B cell (primary cell): ENCODE measurements around the gene PYGO2. TPM values are rescaled to one million over a fixed set of nuclear protein-coding genes. Genes with fewer than 3 reads are reported as not detected.
A peak's percentile ranks its signal among the peaks of the same experiment; 100 is the strongest.

Experiments
- ATAC-seq: fragments of 200-7000 bp; cut with Tn5 transposase; one replicate; pipeline ENCODE4 v1.10.0; 2021; ENCODE audit warnings: low read depth, mild to moderate bottlenecking, moderate number of reproducible peaks, moderate library complexity
- CTCF ChIA-PET: fragments of 350-600 bp; sonication (Branson Sonifier 250); formaldehyde crosslinking; loops from one replicate; lab custom pipeline; 2021; ENCODE audit warnings: antibody characterized with exemption, inconsistent platforms; lab: Charles Lee
- POLR2A ChIA-PET: fragments of 350-600 bp; sonication (Branson Sonifier 250); formaldehyde crosslinking; loops from one replicate; lab custom pipeline; 2021; ENCODE audit warnings: antibody characterized with exemption; lab: Charles Lee
- DNase-seq: peaks from one replicate; pipeline ENCODE4 v3.0.0; 2013
- H2AFZ ChIP-seq: 2 replicates; pipeline ENCODE4 v1.6.1; 2012; ENCODE audit warnings: mild to moderate bottlenecking, low read depth, low read length; ENCODE audit not compliant: insufficient read depth, poor library complexity, severe bottlenecking
- H3K27ac ChIP-seq, 2 donors: 1 replicate in 1 of 2; 2 replicates in 1 of 2; pipeline ENCODE4 v1.5.1; 2012 to 2013; ENCODE audit warnings: low read length in 2 of 2, mild to moderate bottlenecking in 2 of 2, moderate library complexity in 1 of 2
- H3K27me3 ChIP-seq, 4 experiments: fragments of 200-600 bp in 1 of 4; sonication (generic) in 1 of 4; replicated peaks in 1 of 4; 1 replicate in 2 of 4; 2 replicates in 2 of 4; pipeline versions ENCODE4 v1.6.1 to v1.7.0; 2013 to 2016; ENCODE audit warnings: low read length in 3 of 4, mild to moderate bottlenecking in 2 of 4, mixed read lengths in 1 of 4, moderate library complexity in 1 of 4; ENCODE audit not compliant: insufficient read depth in 4 of 4, control insufficient read depth in 3 of 4; ENCODE audit errors: control extremely low read depth in 1 of 4
- H3K36me3 ChIP-seq, 2 experiments: replicated peaks in 1 of 2; 1 replicate in 1 of 2; 2 replicates in 1 of 2; pipeline versions ENCODE4 v1.6.1 to v1.7.1; 2013; ENCODE audit warnings: low read length in 1 of 2; ENCODE audit not compliant: insufficient read depth in 2 of 2, control insufficient read depth in 1 of 2; ENCODE audit errors: control extremely low read depth in 1 of 2, extremely low read depth in 1 of 2
- H3K4me1 ChIP-seq, 2 donors: fragments of 200-600 bp in 1 of 2; sonication (generic) in 1 of 2; 1 replicate in 1 of 2; 2 replicates in 1 of 2; pipeline versions ENCODE4 v1.5.1 to v1.6.1; 2013 to 2017; ENCODE audit warnings: low read length in 2 of 2; ENCODE audit not compliant: control insufficient read depth in 2 of 2, insufficient read depth in 2 of 2
- H3K4me2 ChIP-seq: replicated peaks from 2 replicates; pipeline ENCODE3; 2012; ENCODE audit warnings: mild to moderate bottlenecking, low read depth, low read length; ENCODE audit not compliant: poor library complexity, severe bottlenecking
- H3K4me3 ChIP-seq, 5 experiments: fragments of 200-600 bp in 1 of 5; sonication (generic) in 1 of 5; 1 replicate in 3 of 5; 2 replicates in 2 of 5; pipeline versions ENCODE4 v1.5.1 to v1.7.0; 2011 to 2016; ENCODE audit warnings: low read length in 4 of 5, mild to moderate bottlenecking in 4 of 5, low read depth in 2 of 5, control low read depth in 1 of 5, moderate library complexity in 1 of 5; ENCODE audit not compliant: insufficient read depth in 1 of 5; ENCODE audit errors: control extremely low read depth in 1 of 5, extremely low read depth in 1 of 5
- H3K79me2 ChIP-seq: fragments of 200-600 bp; sonication (generic); one replicate; pipeline ENCODE4 v1.6.0; 2016; ENCODE audit warnings: low read length; ENCODE audit not compliant: control insufficient read depth, insufficient read depth
- H3K9ac ChIP-seq: fragments of 200-600 bp; sonication (generic); 2 replicates; pipeline ENCODE4 v1.6.1; 2017; ENCODE audit warnings: mild to moderate bottlenecking, low read length, moderate library complexity
- H3K9me3 ChIP-seq, 3 donors: one replicate each; pipeline versions ENCODE4 v1.6.1 to v1.7.1; 2013; ENCODE audit warnings: low read length in 2 of 3; ENCODE audit not compliant: control insufficient read depth in 2 of 3, insufficient read depth in 1 of 3; ENCODE audit errors: control extremely low read depth in 1 of 3
- H4K20me1 ChIP-seq: 2 replicates; pipeline ENCODE4 v1.6.0; 2012; ENCODE audit warnings: mild to moderate bottlenecking, low read length; ENCODE audit not compliant: insufficient read depth, control insufficient read depth, poor library complexity, severe bottlenecking
- H3K27ac Mint-ChIP-seq: one replicate; pipeline ENCODE4 v1.8.0; 2021; ENCODE audit warnings: mixed read lengths
- H3K27me3 Mint-ChIP-seq: one replicate; pipeline ENCODE4 v1.8.0; 2021; ENCODE audit warnings: mixed read lengths
- H3K4me1 Mint-ChIP-seq: one replicate; pipeline ENCODE4 v1.8.0; 2021; ENCODE audit warnings: mixed read lengths
- H3K4me3 Mint-ChIP-seq: one replicate; pipeline ENCODE4 v1.8.0; 2021; ENCODE audit warnings: mixed read lengths
- H3K9me3 Mint-ChIP-seq: one replicate; pipeline ENCODE4 v1.8.0; 2022; ENCODE audit warnings: mixed read lengths; ENCODE audit not compliant: insufficient read depth
- EZH2 ChIP-seq: IDR thresholded peaks from 2 replicates; pipeline ENCODE4 v1.6.1; 2012; ENCODE audit warnings: borderline replicate concordance, low read depth, mild to moderate bottlenecking, moderate library complexity, low read length; ENCODE audit not compliant: insufficient read depth, poor library complexity, severe bottlenecking
- WGBS: methylation state at CpG from one replicate; pipeline ENCODE4 v1.1.5; 2013; ENCODE audit warnings: missing lambda C conversion rate; ENCODE audit not compliant: insufficient coverage; 5-methylcytosine and 5-hydroxymethylcytosine counted together
- intact Hi-C: fragments of 100-400 bp; cut with micrococcal nuclease; formaldehyde crosslinking; loops from one replicate; pipeline ENCODE4 v1.10.0; 2022
- polyA plus RNA-seq: library from polyadenylated mRNA; depleted of rRNA; stranded (reverse); fragments of >200 nt; gene quantifications from 2 replicates; pipeline ENCODE4 v1.2.3, GENCODE V29; 2012
- total RNA-seq, 2 donors: library from RNA; stranded (reverse); fragments of 120-200 nt in 1 of 2; gene quantifications; 1 replicate in 1 of 2; 2 replicates in 1 of 2; pipeline versions ENCODE4 v1.2.3 to v1.2.4, GENCODE V29; 2013 to 2022
- TF ChIP-seq, protein P1 (sequence below): fragments of 200-600 bp; IDR thresholded peaks from one replicate; pipeline ENCODE4 v1.8.0; 2022; ENCODE audit warnings: antibody characterized with exemption, mild to moderate bottlenecking

Gene PYGO2
- total and polyA plus RNA-seq, 2 donors (not counting 1 experiment from before 2014, with no cell fraction given) = 22.2 to 52.7 TPM

DNA sequence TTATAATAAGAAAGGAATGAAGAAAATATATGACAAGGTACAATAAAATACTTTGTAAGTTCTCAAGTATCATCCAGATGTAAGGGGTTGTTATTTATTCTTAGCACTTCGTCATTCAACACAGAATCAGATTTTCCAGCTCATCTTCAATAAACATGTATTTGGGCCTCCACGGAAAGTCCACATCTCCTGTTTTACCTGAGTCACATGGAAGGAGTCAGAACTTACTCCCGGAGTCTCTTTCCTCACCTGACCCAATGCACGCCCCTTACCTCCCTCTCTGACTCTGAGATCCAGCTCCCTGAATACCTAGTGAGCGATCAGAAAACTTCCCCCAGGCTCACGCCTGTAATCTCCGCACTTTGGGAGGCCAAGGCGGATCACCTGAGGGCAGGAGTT is 23.6 kb downstream of the PYGO2 start:
- Histone ChIP-seq H4K20me1 (peaks cover 8% of the 10 kb centered on the region), H3K27me3 (no peaks in the 10 kb centered on the region), H3K4me1 (peaks cover 45 to 63% of the 10 kb centered on the region in 2 donors), H2AFZ (no peak overlapping the region), H3K36me3 (no peaks in the 10 kb centered on the region), H3K4me2 (peak overlapping the region; percentile 80), H3K4me3 (peak overlapping the region; percentile 76 to 90 (median 80)), H3K9ac (peak overlapping the region; percentile 93), H3K79me2 (peaks cover 39% of the 10 kb centered on the region), H3K27ac (peak overlapping the region; percentile 98), H3K9me3 (no peaks in the 10 kb centered on the region)
- DNase-seq (peak; percentile 29), ATAC-seq (no peak)
- WGBS = 88% methylated on average over 7 of the region's 8 CpGs
- TF ChIP-seq EZH2 = no peak
- Mint-ChIP-seq H3K27ac (peak overlapping the region; percentile 100), H3K4me1 (peaks cover 64% of the 10 kb centered on the region), H3K27me3 (no peaks in the 10 kb centered on the region), H3K9me3 (no peaks in the 10 kb centered on the region), H3K4me3 (peak overlapping the region; percentile 97)
- CTCF ChIA-PET = interaction anchor here (0.7 to 2.9 kb wide), 9 partner anchors 14 to 458 kb away, joined by 3 to 30 read pairs (median 8); partner anchors contain the start of genes PBXIP1 and SHC1
- intact Hi-C loops = loop anchor here (1.0 to 5.0 kb wide), 12 partner anchors 17 to 919 kb away; partner anchors contain the start of genes ADAR, ATP8B2, CKS1B and EFNA4
- POLR2A ChIA-PET = interaction anchor here (0.8 to 1.7 kb wide), 3 partner anchors 17 to 68 kb away, joined by 3 to 5 read pairs (median 3); partner anchors contain the start of genes KCNN3 and PBXIP1

DNA sequence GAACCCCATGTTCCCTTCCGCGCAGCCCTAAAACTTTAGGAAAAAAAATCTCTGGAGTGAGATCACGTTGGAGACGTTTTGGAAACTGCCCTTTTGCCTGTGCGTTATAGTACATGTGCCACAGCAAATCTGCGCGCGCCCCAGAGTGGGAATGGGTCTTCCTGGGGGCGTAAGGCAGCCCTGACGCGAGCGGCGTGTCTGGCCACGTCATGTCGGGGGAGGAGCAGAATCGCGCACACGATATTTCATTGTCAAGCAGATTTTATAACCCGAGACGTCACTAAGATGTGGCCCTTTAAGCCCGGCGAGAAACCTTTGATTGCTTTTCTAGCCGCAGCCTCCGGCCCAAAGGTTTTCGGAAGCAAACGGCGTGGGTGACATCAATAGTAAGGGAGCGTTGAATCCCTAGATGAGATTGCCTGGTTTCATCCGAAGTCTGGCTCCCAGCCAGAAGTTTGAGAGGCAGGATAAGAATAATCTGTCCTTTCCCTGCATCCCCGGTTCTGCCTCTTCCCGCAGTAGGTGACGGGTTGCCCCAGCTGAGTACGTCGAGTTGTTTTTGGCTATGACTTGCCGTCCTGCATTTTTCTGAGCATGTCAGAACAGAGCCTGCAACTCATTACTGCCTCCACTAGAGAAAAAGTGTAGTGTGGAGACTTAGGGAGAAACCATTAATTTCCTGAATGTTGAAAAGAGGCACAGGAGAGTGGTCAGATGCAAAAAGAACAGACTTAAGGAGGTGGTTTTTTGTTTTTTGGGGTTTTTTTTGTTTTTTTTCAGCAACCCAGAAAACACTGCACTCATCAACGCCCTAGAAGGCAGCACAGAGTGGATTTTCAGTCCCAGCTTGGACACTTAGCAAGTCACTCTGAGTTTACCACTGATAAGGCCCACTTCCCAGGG is 24.2 kb downstream of the PYGO2 start:
- H3K27ac ChIP-seq = peak overlapping the region; percentile 98
- H3K9me3 ChIP-seq = no peaks in the 10 kb centered on the region
- peaks cover 39 to 57% of the 10 kb centered on the region in 2 donors for H3K4me1 ChIP-seq
- DNase-seq (peak; percentile 97), ATAC-seq (peak; percentile 76)
- ChIA-PET CTCF (interaction anchor here (0.6 to 2.9 kb wide), 25 partner anchors 8 to 609 kb away, joined by 3 to 30 read pairs (median 7); partner anchors contain the start of genes PBXIP1, PYGO2 and SHC1), POLR2A (interaction anchor here (0.7 to 1.7 kb wide), 12 partner anchors 14 to 717 kb away, joined by 3 to 9 read pairs (median 4); partner anchors contain the start of genes KCNN3, PBXIP1, PYGO2 and UBAP2L)
- TF ChIP-seq EZH2 = no peak
- TF ChIP-seq, protein P1, sequence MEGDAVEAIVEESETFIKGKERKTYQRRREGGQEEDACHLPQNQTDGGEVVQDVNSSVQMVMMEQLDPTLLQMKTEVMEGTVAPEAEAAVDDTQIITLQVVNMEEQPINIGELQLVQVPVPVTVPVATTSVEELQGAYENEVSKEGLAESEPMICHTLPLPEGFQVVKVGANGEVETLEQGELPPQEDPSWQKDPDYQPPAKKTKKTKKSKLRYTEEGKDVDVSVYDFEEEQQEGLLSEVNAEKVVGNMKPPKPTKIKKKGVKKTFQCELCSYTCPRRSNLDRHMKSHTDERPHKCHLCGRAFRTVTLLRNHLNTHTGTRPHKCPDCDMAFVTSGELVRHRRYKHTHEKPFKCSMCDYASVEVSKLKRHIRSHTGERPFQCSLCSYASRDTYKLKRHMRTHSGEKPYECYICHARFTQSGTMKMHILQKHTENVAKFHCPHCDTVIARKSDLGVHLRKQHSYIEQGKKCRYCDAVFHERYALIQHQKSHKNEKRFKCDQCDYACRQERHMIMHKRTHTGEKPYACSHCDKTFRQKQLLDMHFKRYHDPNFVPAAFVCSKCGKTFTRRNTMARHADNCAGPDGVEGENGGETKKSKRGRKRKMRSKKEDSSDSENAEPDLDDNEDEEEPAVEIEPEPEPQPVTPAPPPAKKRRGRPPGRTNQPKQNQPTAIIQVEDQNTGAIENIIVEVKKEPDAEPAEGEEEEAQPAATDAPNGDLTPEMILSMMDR = no peak
- H3K4me2 ChIP-seq = peak overlapping the region; percentile 80
- peak overlapping the region; percentile 97 for H3K4me3 Mint-ChIP-seq
- no peaks in the 10 kb centered on the region for H3K27me3 Mint-ChIP-seq
- peak overlapping the region; percentile 76 to 90 (median 80) for H3K4me3 ChIP-seq
- peak overlapping the region; percentile 98 for H2AFZ ChIP-seq
- peaks cover 42% of the 10 kb centered on the region for H3K79me2 ChIP-seq
- H3K9ac ChIP-seq = peak overlapping the region; percentile 93
- no peaks in the 10 kb centered on the region for H3K9me3 Mint-ChIP-seq
- H3K36me3 ChIP-seq = no peaks in the 10 kb centered on the region
- peaks cover 57% of the 10 kb centered on the region for H3K4me1 Mint-ChIP-seq
- WGBS = 0% methylated on average over 34 of the region's 36 CpGs
- intact Hi-C loops = loop anchor here (1.0 to 5.0 kb wide), 12 partner anchors 18 to 920 kb away; partner anchors contain the start of genes ADAR, ATP8B2, CKS1B and EFNA4
- H4K20me1 ChIP-seq = peaks cover 3% of the 10 kb centered on the region
- H3K27me3 ChIP-seq = no peaks in the 10 kb centered on the region
- H3K27ac Mint-ChIP-seq = peak overlapping the region; percentile 100
